ENCODE results near the gene PDCD1LG2.
"Not testable (repeated sequence)": the region's sequence is repeated elsewhere in the genome, so short reads cannot be mapped to it uniquely, and the experiment has no call there.

DNA sequence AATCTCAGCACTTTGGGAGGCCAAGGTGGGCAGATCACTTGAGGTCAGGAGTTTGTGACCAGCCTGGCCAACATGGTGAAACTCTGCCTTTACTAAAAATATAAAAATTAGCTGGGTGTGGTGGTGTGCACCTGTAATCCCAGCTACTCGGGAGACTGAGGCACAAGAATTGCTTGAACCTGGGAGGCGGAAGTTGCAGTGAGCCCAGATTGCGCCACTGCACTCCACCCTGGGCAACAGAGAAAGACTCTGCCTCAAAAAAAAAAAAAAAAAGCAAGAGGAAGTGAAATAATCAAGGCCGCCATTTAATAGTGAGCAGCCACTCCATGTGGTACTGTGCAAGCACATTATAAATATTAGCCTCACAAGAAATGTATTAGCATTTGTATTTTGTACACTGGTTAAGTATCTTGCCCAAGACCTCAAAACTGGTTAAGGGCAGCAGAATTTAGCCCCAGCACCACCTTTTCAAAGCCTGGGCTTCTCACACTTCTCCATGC, 45.5 kb upstream of the PDCD1LG2 start:
- not testable (repeated sequence) for TF ChIP-seq CTCF, POLR2A, EP300 (IDR thresholded peaks at IDR 0.05)
